AML-193 (cell line): ENCODE data around the gene TGFBR3.

Experiments
- DNase-seq, 2 experiments: peaks; one replicate each; lab custom pipeline; 2025; lab: John Stamatoyannopoulos, UW

Gene TGFBR3

GRCh38 chr1:91754816-91755580 is 131.0 kb downstream of the TGFBR3 start:
- DNase-seq, result no peak

GRCh38 chr1:91754348-91754747 is 131.6 kb downstream of the TGFBR3 start:
- DNase-seq, result no peak

GRCh38 chr1:91753878-91754277 is 132.1 kb downstream of the TGFBR3 start:
- no peak for DNase-seq

GRCh38 chr1:91752324-91752723 is 133.6 kb downstream of the TGFBR3 start:
- DNase-seq, result no peak

GRCh38 chr1:91751275-91751674 is 134.7 kb downstream of the TGFBR3 start:
- DNase-seq, result no peak

- DNase-seq, result no peak
These were observed 135.5 kb downstream of the TGFBR3 start for GRCh38 chr1:91750398-91750996.

- DNase-seq, result no peak
These were observed 136.1 kb downstream of the TGFBR3 start for GRCh38 chr1:91749788-91750231.

GRCh38 chr1:91747666-91748065 is 138.3 kb downstream of the TGFBR3 start:
- DNase-seq, result no peak

- no peak for DNase-seq
These were observed 139.1 kb downstream of the TGFBR3 start for GRCh38 chr1:91746728-91747338.

- DNase-seq, result no peak
These were observed 140.1 kb downstream of the TGFBR3 start for GRCh38 chr1:91745640-91746373.

GRCh38 chr1:91744953-91745639 is 140.9 kb downstream of the TGFBR3 start:
- no peak for DNase-seq

- DNase-seq, result no peak
These were observed 143.1 kb downstream of the TGFBR3 start for GRCh38 chr1:91742848-91743292.

GRCh38 chr1:91741906-91742305 is 144.0 kb downstream of the TGFBR3 start:
- DNase-seq, result no peak

GRCh38 chr1:91741301-91741700 is 144.7 kb downstream of the TGFBR3 start:
- no peak for DNase-seq

- no peak for DNase-seq
These were observed 148.3 kb downstream of the TGFBR3 start for GRCh38 chr1:91737650-91738049.

GRCh38 chr1:91736715-91737615 is 149.0 kb downstream of the TGFBR3 start:
- no peak for DNase-seq

- DNase-seq, result no peak
These were observed 149.7 kb downstream of the TGFBR3 start for GRCh38 chr1:91736146-91736714.

- no peak for DNase-seq
These were observed 150.6 kb downstream of the TGFBR3 start for GRCh38 chr1:91735266-91735845.

GRCh38 chr1:91734761-91735160 is 151.2 kb downstream of the TGFBR3 start:
- DNase-seq, result no peak

GRCh38 chr1:91733108-91733710 is 152.7 kb downstream of the TGFBR3 start:
- no peak for DNase-seq
